Neural cell (in vitro differentiated cells): ENCODE measurements around the gene LSAMP. TPM values are rescaled to one million over a fixed set of nuclear protein-coding genes. Genes with fewer than 3 reads are reported as not detected.
A peak's percentile ranks its signal among the peaks of the same experiment; 100 is the strongest.

ENCODE experiments used
- H2AFZ ChIP-seq: fragments of 200-600, 300-800 bp; sonication (generic), shearing (Covaris generic); 2 replicates; pipeline ENCODE4 v1.6.0; 2014; ENCODE audit warnings: low read depth, mild to moderate bottlenecking, antibody characterized with exemption, low read length, moderate library complexity
- H3F3A ChIP-seq: fragments of 200-600 bp; shearing (Covaris generic); 2 replicates; pipeline ENCODE4 v1.6.1; 2016; ENCODE audit warnings: mild to moderate bottlenecking, moderate library complexity, mixed read lengths, antibody characterized with exemption, low read length; ENCODE audit not compliant: insufficient read depth, poor library complexity, severe bottlenecking
- H3K27ac ChIP-seq: fragments of 200-600, 300-800 bp; sonication (generic), shearing (Covaris generic); 2 replicates; pipeline ENCODE4 v1.5.1; 2014; ENCODE audit warnings: mild to moderate bottlenecking, low read length, moderate library complexity
- H3K27me3 ChIP-seq: fragments of 300-800, 200-600 bp; sonication (generic), shearing (Covaris generic); 2 replicates; pipeline ENCODE4 v1.6.0; 2014; ENCODE audit warnings: mild to moderate bottlenecking, low read depth, low read length, moderate library complexity; ENCODE audit not compliant: insufficient read depth
- H3K36me3 ChIP-seq: fragments of 300-800, 200-600 bp; sonication (generic), shearing (Covaris generic); 2 replicates; pipeline ENCODE4 v1.5.1; 2014; ENCODE audit warnings: mild to moderate bottlenecking, antibody characterized with exemption, low read length, moderate library complexity; ENCODE audit not compliant: insufficient read depth
- H3K4me2 ChIP-seq: fragments of 300-800, 200-600 bp; sonication (generic), shearing (Covaris generic); 2 replicates; pipeline ENCODE4 v1.6.0; 2014; ENCODE audit warnings: mild to moderate bottlenecking, low read length
- H3K4me3 ChIP-seq: fragments of 300-800, 200-600 bp; sonication (generic), shearing (Covaris generic); 2 replicates; pipeline ENCODE4 v1.5.1; 2014; ENCODE audit warnings: mild to moderate bottlenecking, low read length, moderate library complexity
- H3K79me2 ChIP-seq: fragments of 200-600 bp; shearing (Covaris generic); replicated peaks from 2 replicates; pipeline ENCODE4 v1.6.0; 2014; ENCODE audit warnings: mild to moderate bottlenecking, low read length, moderate library complexity; ENCODE audit not compliant: insufficient read depth
- H3K9ac ChIP-seq: fragments of 300-800, 200-600 bp; sonication (generic), shearing (Covaris generic); 2 replicates; pipeline ENCODE4 v1.6.1; 2016; ENCODE audit warnings: mild to moderate bottlenecking, low read length, mixed read lengths
- H3K9me2 ChIP-seq: fragments of 200-600 bp; shearing (Covaris generic); 2 replicates; pipeline ENCODE4 v1.6.1; 2016; ENCODE audit warnings: mild to moderate bottlenecking, low read length, mixed read lengths; ENCODE audit not compliant: insufficient read depth
- H3K9me3 ChIP-seq: fragments of 200-600, 300-800 bp; sonication (generic), shearing (Covaris generic); 2 replicates; pipeline ENCODE4 v1.6.1; 2016; ENCODE audit warnings: mild to moderate bottlenecking, mixed run types, low read length, moderate library complexity, mixed read lengths
- H4K20me1 ChIP-seq: fragments of 200-600 bp; shearing (Covaris generic); 2 replicates; pipeline ENCODE4 v1.6.1; 2016; ENCODE audit warnings: mild to moderate bottlenecking, mixed run types; ENCODE audit not compliant: insufficient read depth
- EP300 ChIP-seq: fragments of 450-650 bp; conservative IDR thresholded peaks from 2 replicates; pipeline ENCODE4 v1.6.1; 2014; ENCODE audit warnings: antibody characterized with exemption, mild to moderate bottlenecking, moderate library complexity; ENCODE audit not compliant: poor library complexity, severe bottlenecking
- EZH2 ChIP-seq: fragments of 200-600, 300-800 bp; shearing (Covaris generic), sonication (generic); IDR thresholded peaks from 2 replicates; pipeline ENCODE4 v1.6.1; 2014; ENCODE audit warnings: antibody characterized with exemption, low read length, borderline replicate concordance, mild to moderate bottlenecking; ENCODE audit not compliant: insufficient read depth, poor library complexity, severe bottlenecking
- MXI1 ChIP-seq: fragments of 450-650 bp; conservative IDR thresholded peaks from 2 replicates; pipeline ENCODE4 v1.6.1; 2014; ENCODE audit warnings: antibody characterized with exemption, mild to moderate bottlenecking; ENCODE audit not compliant: poor library complexity, severe bottlenecking
- POLR2AphosphoS5 ChIP-seq: IDR thresholded peaks from 2 replicates; pipeline ENCODE4 v1.6.1; 2012
- RAD21 ChIP-seq: fragments of 450-650 bp; conservative IDR thresholded peaks from 2 replicates; pipeline ENCODE4 v1.6.1; 2014; ENCODE audit warnings: antibody characterized with exemption, mild to moderate bottlenecking, moderate library complexity
- SMC3 ChIP-seq: fragments of 450-650 bp; conservative IDR thresholded peaks from 2 replicates; pipeline ENCODE4 v1.6.1; 2014; ENCODE audit warnings: antibody characterized with exemption, mild to moderate bottlenecking, moderate library complexity; ENCODE audit not compliant: poor library complexity
- TAF1 ChIP-seq: IDR thresholded peaks from 2 replicates; pipeline ENCODE4 v1.6.1; 2012; ENCODE audit warnings: low read depth
- polyA plus RNA-seq: library from polyadenylated mRNA; depleted of rRNA; stranded (reverse); fragments of >200 nt; gene quantifications from 2 replicates; pipeline ENCODE4 v1.2.3, GENCODE V29; 2014
- TF ChIP-seq, protein P1 (sequence below): fragments of 450-650 bp; IDR thresholded peaks from 2 replicates; pipeline ENCODE4 v1.5.1; 2014; ENCODE audit warnings: antibody characterized with exemption, mild to moderate bottlenecking, moderate library complexity; ENCODE audit not compliant: poor library complexity, severe bottlenecking
- TF ChIP-seq, protein P2 (sequence below): IDR thresholded peaks from 2 replicates; pipeline ENCODE4 v1.6.1; 2012; ENCODE audit warnings: borderline replicate concordance

The LSAMP gene
- polyA plus RNA-seq, 1 donor from 2014 or later: 93.6 TPM

DNA sequence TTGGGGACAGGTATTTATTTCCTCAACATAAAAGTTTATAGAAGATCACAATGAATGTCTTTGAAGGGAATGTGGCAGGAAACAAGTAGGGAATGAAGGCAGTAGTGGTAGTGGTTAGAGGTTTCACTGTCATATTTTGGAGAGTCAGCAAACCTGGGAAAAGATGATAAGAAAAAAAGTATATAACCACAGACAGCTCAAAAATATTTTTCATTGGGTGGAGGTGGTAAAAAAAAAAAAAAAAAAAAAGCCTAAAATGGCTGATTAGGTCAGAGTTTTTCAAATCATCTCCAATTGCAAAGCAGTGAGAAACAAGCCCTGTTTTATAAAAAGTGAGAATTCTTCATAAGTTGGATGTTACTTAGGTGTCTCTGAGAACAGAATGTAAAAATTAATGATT, 400.0 kb downstream of the LSAMP start:
- H3K4me3 ChIP-seq: no peak overlapping the region
- TF ChIP-seq EZH2: no peak
- TF ChIP-seq, protein P1, sequence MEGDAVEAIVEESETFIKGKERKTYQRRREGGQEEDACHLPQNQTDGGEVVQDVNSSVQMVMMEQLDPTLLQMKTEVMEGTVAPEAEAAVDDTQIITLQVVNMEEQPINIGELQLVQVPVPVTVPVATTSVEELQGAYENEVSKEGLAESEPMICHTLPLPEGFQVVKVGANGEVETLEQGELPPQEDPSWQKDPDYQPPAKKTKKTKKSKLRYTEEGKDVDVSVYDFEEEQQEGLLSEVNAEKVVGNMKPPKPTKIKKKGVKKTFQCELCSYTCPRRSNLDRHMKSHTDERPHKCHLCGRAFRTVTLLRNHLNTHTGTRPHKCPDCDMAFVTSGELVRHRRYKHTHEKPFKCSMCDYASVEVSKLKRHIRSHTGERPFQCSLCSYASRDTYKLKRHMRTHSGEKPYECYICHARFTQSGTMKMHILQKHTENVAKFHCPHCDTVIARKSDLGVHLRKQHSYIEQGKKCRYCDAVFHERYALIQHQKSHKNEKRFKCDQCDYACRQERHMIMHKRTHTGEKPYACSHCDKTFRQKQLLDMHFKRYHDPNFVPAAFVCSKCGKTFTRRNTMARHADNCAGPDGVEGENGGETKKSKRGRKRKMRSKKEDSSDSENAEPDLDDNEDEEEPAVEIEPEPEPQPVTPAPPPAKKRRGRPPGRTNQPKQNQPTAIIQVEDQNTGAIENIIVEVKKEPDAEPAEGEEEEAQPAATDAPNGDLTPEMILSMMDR: no peak
- TF ChIP-seq MXI1: no peak
- no peak for TF ChIP-seq TAF1
- TF ChIP-seq, protein P2, sequence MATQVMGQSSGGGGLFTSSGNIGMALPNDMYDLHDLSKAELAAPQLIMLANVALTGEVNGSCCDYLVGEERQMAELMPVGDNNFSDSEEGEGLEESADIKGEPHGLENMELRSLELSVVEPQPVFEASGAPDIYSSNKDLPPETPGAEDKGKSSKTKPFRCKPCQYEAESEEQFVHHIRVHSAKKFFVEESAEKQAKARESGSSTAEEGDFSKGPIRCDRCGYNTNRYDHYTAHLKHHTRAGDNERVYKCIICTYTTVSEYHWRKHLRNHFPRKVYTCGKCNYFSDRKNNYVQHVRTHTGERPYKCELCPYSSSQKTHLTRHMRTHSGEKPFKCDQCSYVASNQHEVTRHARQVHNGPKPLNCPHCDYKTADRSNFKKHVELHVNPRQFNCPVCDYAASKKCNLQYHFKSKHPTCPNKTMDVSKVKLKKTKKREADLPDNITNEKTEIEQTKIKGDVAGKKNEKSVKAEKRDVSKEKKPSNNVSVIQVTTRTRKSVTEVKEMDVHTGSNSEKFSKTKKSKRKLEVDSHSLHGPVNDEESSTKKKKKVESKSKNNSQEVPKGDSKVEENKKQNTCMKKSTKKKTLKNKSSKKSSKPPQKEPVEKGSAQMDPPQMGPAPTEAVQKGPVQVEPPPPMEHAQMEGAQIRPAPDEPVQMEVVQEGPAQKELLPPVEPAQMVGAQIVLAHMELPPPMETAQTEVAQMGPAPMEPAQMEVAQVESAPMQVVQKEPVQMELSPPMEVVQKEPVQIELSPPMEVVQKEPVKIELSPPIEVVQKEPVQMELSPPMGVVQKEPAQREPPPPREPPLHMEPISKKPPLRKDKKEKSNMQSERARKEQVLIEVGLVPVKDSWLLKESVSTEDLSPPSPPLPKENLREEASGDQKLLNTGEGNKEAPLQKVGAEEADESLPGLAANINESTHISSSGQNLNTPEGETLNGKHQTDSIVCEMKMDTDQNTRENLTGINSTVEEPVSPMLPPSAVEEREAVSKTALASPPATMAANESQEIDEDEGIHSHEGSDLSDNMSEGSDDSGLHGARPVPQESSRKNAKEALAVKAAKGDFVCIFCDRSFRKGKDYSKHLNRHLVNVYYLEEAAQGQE: no peak
- TF ChIP-seq EP300: no peak
- TF ChIP-seq RAD21: no peak
- TF ChIP-seq SMC3: no peak
- TF ChIP-seq POLR2AphosphoS5: no peak
- H4K20me1 ChIP-seq: no peaks in the 10 kb centered on the region
- no peak overlapping the region for H3K4me2 ChIP-seq
- no peak overlapping the region for H2AFZ ChIP-seq
- H3K9me2 ChIP-seq: no peaks in the 10 kb centered on the region
- peaks cover 6% of the 10 kb centered on the region for H3F3A ChIP-seq
- no peak overlapping the region for H3K9ac ChIP-seq
- H3K27ac ChIP-seq: peak overlapping the region; percentile 73
- no peaks in the 10 kb centered on the region for H3K27me3 ChIP-seq
- H3K9me3 ChIP-seq: no peaks in the 10 kb centered on the region
- no peaks in the 10 kb centered on the region for H3K36me3 ChIP-seq
- H3K79me2 ChIP-seq: no peaks in the 10 kb centered on the region

DNA sequence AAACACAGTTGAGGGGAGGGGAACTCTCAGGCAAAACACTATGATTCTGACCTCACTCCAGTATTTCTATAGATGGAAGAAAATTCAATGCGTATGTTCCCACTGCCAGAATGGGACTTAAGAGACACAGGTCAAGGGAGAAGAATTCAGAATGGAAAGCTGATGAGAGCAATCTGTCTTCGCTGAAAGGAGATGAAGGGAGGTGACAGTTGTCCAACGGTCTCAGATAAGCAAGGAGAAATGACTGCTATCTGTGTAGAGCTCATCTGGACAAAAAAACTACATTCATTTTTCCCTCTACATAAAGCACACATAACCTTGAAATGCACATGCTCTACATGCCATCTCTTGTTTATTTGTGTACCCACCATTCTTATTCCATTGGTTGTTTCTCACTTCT, 405.1 kb downstream of the LSAMP start:
- Histone ChIP-seq H3K27me3 (no peaks in the 10 kb centered on the region), H3F3A (peaks cover 6% of the 10 kb centered on the region), H3K4me3 (no peak overlapping the region), H4K20me1 (no peaks in the 10 kb centered on the region), H3K27ac (no peak overlapping the region), H3K9me3 (no peaks in the 10 kb centered on the region), H3K4me2 (no peak overlapping the region), H3K9ac (no peak overlapping the region), H3K79me2 (no peaks in the 10 kb centered on the region), H3K36me3 (no peaks in the 10 kb centered on the region), H2AFZ (no peak overlapping the region), H3K9me2 (no peaks in the 10 kb centered on the region)
- TF ChIP-seq RAD21 (no peak), EZH2 (no peak), MXI1 (no peak), EP300 (no peak), SMC3 (no peak), TAF1 (no peak), POLR2AphosphoS5 (no peak)
- TF ChIP-seq, protein P2: no peak
- TF ChIP-seq, protein P1: no peak
